ENCODE results near the gene NLGN2.

DNA sequence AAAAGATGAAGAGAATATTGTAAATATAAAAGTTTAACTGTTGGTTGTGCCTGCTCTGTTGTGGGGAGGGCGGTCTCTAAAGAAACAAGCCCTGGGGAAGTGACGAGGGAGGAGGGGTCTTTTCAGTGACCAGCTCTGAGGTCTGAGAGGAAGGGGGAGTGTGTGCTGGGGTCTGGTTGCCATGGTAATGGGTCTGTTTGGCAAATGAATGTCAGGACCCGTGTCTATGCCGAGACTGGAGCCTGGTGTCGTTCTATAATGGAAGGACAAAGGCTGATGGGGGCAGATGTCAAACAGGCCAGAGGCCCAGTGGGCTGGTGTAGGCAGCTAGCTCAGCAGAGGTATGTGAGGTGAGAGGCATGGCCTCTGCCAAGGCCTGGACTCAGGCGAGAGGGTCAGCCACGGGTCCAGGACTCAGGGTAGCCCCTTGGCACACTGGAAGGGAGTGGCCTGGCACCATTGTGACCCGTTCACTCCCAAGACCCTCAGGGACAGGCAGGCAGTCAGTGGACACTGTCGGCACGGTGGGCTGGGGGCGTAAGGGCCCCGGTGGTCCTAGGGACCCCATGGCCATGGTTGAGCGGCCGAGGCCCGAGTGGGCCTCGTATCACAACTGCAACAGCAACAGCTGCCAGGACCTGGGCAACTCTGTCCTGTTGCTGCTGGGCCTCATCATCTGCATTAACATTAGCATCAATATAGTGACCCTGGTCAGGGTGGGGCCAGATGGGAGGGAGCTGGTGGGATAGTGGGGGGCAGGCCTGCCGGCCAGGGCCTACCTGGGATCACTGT is 12.4 kb downstream of the NLGN2 start, which contains the start of gene SPEM1:
- no peak for TF ChIP-seq POLR2A (IDR thresholded peaks at IDR 0.05; ENCODE audit: low read depth, low read length)
- no peak for TF ChIP-seq POLR2AphosphoS5 (IDR thresholded peaks at IDR 0.05; ENCODE audit: low read depth, low read length)
- TF ChIP-seq TAF1 (IDR thresholded peaks at IDR 0.05; ENCODE audit: low read depth, low read length), result no peak
- TF ChIP-seq POU2F2 (IDR thresholded peaks at IDR 0.05; ENCODE audit: low read depth, low read length), result no peak
